ENCODE measurements around the gene PSMC3.

Gene PSMC3

GRCh38 chr11:47394050-47394321 is 32.3 kb downstream of the PSMC3 start:
- DNase-seq (ENCODE audit: low spot score) = no peak

DNA sequence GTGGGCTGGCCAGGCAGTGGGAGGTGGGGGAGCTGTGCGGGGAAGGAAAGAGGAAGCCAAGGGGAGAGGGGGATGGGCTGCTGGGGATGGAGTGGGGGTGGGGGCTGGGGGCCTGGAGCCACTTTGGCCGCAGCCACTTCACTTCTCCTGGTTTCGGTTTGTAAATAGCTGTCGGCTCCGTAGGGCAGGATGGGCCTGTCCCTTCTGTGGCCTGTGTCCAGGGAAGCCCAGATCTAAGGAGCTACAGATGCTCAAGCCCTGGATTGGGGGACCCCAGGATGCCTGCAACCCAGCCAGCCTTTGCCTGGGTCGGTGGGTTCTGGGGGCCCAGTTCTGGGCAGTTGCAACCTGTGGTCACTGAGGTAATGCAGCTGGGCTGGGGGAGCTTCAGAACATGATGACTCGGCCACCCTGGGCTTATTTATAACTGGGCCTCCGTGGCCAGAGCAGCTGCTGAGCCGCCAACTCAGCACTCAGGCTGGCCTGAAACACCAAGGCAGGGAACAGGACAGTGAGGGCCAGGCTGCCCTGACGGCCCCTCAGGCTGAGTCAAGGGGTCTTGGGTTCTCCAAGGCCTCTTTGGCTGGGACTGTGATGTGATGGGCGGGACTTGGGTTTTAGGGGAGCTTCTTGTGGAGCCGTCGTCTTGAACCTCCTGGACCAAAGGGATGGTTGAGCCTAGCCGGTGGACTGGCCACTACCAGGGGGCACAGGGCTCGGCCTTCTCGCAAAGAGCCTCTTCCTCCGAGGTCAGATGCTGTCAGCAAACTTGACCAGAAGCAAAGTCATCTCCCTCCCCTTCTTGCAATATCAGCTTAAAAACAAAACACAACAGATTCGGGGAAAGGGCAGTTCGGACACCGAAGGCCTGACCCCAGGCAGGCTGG is 32.8 kb downstream of the PSMC3 start:
- DNase-seq (ENCODE audit: low spot score) = no peak

GRCh38 chr11:47392546-47393162 is 33.6 kb downstream of the PSMC3 start:
- DNase-seq (ENCODE audit: low spot score) = no peak

DNA sequence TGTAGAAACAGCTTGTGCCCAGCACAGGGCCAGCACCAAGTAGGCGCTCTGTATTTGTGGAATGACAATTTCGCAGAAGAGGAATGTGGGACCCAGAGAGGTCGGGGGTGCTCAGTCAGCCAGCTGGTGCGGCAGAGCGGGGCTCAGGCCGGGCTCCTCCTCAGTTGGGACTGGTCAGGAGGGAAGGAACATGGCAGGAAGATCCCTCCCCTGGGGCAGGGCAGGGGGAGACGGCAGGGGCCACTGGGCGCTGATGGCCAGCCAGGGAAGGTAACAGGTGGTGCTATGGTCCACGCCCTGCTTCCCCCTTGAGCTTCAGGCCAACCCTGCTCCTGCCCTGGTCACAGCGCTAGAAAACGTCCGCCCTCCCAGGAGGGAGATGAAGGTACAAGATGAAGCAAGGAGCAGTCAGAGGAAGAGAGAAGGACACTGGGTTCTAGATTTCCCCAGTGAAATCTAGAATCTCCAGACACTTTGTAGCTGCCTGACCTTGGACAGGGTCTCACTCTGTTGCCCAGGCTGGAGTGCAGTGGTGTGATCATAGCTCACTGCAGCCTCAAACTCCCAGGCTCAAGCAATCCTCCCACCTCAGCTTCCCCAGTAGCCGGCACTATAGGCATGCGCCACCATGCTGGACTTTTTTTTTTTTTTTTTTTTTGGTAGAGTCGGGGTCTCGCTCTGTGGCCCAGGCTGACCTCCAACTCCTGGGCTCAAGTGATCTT is 34.4 kb downstream of the PSMC3 start:
- DNase-seq (ENCODE audit: low spot score) = no peak

DNA sequence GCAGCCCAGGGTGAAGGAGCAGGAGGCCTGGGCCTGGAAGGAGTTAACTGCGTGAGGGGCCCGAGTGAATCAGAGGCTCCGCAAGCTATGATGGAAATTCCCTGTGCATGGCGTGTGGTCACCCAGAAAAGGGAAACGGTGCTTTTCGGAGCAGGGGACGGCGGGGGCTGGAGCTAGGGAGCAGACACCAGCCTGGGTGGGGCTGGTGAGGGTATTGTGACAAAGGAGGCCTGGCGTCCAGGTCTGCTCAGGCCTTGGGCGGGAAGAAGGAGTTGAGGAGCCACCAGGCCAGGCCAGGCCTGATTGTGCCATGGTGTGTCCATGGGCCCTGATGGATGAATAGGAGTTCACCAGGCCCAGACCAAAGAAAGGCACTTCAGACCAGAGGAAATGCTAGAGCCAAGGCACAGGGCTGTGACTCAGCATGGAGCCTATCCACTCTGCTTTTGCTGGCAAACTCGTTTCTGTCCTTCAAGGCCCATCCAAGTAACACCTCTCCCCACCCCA is 35.1 kb downstream of the PSMC3 start:
- no peak for DNase-seq (ENCODE audit: low spot score)

DNA sequence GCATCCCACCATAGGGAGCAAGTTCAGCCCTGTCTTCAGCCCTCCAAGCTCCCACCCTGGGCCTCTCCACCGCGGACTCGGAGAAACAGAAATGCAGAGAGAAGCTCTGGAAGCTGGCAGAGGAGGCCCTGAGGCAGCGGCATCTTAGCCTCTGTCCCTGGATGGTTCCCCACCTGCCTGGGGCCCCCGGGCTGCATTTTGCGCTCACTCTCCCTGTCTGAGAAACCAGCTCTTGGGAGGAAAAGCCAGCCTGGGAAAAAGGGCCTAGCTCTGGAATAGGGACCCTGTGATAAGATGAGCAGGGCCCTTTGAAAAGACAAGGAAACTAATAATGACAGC is 35.8 kb downstream of the PSMC3 start:
- DNase-seq (ENCODE audit: low spot score) = no peak

DNA sequence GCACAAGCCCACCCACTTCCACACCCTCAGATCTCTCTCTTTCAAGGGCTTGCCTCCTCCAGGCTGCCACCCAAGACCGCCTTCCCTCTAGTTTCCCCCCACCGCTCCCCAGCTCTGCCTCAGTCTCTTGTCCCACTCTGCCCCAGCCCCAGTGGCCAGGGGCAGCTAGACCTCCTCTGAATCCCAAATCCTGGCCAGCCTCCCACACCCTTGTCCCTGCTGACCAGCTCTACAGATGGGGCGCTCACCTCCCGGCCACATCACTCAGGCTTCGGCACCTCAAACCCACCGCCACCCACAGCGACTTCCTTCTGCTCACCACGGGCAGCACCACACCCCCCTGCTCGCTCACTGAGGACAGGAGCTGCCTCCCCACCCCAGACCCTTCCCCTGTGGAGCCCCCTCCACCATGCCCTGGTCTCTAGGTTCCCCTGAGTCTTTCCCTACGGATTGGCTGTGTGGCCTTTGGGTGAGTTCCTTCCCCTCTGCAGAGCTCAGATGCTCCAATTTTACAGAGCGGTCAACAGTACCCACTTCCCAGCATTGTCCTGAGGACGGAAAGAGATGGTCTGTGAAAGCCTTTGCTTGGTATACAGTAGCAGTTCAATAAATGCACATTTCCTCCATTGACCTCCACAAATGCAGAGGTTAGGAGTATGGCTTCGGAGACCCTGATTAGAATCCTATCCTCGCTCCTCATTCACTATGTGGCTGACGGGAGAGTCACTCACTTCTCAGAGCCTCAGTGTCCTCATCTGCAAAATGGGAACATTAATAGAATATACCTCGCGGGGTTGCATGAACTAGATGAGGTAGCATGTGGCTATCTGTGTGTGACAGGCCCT is 36.4 kb downstream of the PSMC3 start:
- no peak for DNase-seq (ENCODE audit: low spot score)

DNA sequence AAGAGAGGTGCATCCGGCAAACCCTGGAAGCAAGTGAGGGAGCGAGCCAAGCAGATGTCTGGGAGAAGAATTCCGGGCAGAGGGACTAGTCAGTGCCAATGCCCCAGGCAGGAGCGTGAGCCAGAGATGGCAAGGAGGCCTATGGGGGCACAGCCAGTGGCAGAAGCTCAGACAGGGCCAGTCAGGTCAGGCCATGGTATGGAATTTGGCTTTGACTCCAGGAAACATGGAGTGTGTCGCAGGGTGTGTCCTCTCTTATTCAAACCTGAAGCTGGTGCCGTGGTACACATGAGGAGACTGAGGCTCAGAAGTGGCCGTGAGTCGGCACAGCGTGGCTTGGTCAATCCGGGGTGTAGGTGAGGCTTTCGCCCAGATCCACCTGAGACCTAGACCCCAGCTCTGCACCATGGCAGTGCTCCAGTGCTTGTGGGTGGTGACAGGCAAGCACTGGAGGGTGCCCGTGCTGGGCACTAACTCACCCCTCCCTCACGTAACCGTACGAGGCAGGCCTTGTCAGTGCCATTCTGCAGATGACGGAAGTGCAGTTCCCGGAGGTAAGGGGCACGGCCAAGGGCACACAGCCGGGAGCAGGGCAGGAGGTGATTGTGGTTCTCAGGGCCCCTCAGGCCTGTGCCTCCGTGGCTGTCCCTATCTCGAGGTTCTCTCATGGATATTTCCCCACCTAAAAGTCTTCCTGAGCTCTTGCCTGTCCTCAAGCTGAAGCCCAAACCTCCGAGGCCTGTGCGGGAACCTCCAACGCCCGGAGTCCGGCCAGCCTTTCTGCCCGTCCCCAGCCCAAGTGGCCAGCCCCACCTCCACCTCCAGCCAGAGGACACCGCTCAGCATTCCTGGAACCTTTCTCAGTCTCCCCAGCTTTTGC is 37.3 kb downstream of the PSMC3 start:
- no peak for DNase-seq (ENCODE audit: low spot score)

GRCh38 chr11:47387944-47388696 is 38.1 kb downstream of the PSMC3 start:
- no peak for DNase-seq (ENCODE audit: low spot score)

- DNase-seq (ENCODE audit: low spot score) = no peak
These were observed 41.7 kb downstream of the PSMC3 start for GRCh38 chr11:47384498-47384897.

GRCh38 chr11:47383071-47383470 is 43.2 kb downstream of the PSMC3 start:
- DNase-seq (ENCODE audit: low spot score) = no peak

- no peak for DNase-seq (ENCODE audit: low spot score)
These were observed 46.2 kb downstream of the PSMC3 start for GRCh38 chr11:47380078-47380477.

- no peak for DNase-seq (ENCODE audit: low spot score)
These were observed 46.9 kb downstream of the PSMC3 start for GRCh38 chr11:47379317-47379716.

GRCh38 chr11:47378836-47379170 is 47.4 kb downstream of the PSMC3 start:
- DNase-seq (ENCODE audit: low spot score) = no peak

- peak; percentile 93 for DNase-seq (ENCODE audit: low spot score)
These were observed 48.0 kb downstream of the PSMC3 start, which contains the start of gene SPI1 for GRCh38 chr11:47378010-47378835. SPI1 (minus strand) TSS chr11:47378547; CDS start chr11:47378353, 194 bp downstream.

GRCh38 chr11:47377571-47378009 is 48.6 kb downstream of the PSMC3 start:
- DNase-seq (ENCODE audit: low spot score) = no peak

DNA sequence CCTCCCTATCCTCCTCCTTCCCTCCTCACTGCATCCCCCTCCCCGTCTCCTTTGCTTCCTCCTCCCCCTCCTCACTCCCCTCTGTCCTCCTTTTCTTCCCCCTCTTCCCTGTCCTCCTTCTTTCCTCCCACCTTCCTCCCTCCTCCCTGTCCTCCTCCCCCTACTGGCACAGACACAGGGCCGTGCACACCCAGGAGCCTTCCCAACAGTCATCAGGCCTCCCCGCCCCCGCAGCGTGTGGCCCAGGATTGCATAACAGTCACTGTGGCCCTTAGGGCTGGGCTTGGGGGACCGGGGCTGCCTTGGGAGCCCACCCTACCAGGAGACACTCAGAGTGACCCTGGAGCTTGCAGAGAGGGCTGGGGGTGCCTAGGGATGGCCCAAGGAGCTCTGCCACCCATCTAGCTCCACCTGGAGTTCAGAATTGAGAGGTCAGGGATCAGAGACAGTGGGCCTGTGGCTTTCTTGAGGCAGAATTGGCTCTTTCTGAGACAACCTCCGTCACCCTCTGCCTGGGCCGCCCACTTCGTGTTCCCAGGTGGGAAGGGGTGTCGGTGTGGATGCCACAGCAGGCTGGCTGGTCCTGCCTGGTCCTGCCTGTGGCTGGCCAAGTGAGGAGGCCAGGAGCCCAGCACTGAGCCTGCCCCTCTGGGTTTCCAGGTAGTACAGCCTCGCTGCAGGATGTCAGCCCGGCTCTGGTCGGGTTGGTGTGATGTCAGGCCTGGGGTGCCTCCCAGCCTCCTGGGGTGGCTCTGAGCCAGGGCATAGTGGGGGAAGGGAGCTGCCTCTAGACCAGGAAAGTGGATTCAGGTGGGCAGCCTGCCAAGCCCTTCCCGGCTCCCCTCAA is 49.5 kb downstream of the PSMC3 start:
- DNase-seq (ENCODE audit: low spot score) = peak; percentile 47

- no peak for DNase-seq (ENCODE audit: low spot score)
These were observed 50.1 kb downstream of the PSMC3 start for GRCh38 chr11:47376107-47376524.
